ENCODE data around the gene TXLNG. TPM values are rescaled to one million over a fixed set of nuclear protein-coding genes. Genes with fewer than 3 reads are reported as not detected.
A peak's percentile ranks its signal among the peaks of the same experiment; 100 is the strongest.
"Not testable (repeated sequence)": the region's sequence is repeated elsewhere in the genome, so short reads cannot be mapped to it uniquely, and the experiment has no call there.

TXLNG gene
- total RNA-seq = 10 to 100 TPM; 15.3 to 16.0 TPM

GRCh38 chrX:16786139-16786790, at the start of gene TXLNG:
Gene TXLNG (plus strand): TSS chrX:16786466. CDS start chrX:16786488, 22 bp downstream.
- peak within 1 kb of the TSS; percentile 94 for H3K4me3 Mint-ChIP-seq
- ATAC-seq (peak; percentile 99), DNase-seq (ENCODE audit: low spot score) (peak; percentile 99)
- H3K4me1 Mint-ChIP-seq (ENCODE audit: low read depth in 2 of 2) = peaks cover 6 to 15% of the 10 kb centered on the region in 2 donors
- no peaks in the 10 kb centered on the region for H3K9me3 Mint-ChIP-seq
- no peaks in the 10 kb centered on the region for H3K27me3 Mint-ChIP-seq
- no peaks in the 10 kb centered on the region for H3K36me3 Mint-ChIP-seq
- H3K27ac Mint-ChIP-seq = peak within 1 kb of the TSS; percentile 49 to 82

DNA sequence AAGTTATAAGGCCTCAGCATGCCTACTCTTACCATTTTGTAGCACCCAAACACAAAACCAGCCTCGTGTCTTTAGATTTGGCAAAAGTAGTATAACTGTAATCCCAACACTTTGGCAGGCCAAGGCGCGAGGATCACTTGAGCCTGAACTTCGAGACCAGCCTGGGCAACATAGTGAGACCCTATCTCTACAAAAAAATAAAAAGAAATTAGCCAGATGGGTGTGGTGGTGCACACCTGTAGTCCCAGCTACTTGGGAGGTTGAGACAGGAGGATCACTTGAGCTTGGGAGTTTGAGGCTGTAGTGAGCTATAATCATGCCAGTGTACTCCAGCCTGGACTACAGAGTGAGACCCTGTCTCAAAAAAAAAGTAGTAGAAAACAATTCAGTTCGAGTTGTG, 49.2 kb upstream of the TXLNG start:
- ATAC-seq (no peak), DNase-seq (ENCODE audit: low spot score) (no peak)
- no peak overlapping the region for H3K27ac Mint-ChIP-seq
- H3K4me3 Mint-ChIP-seq = no peak overlapping the region
- no peaks in the 10 kb centered on the region for H3K27me3 Mint-ChIP-seq
- H3K36me3 Mint-ChIP-seq = no peaks in the 10 kb centered on the region
- H3K4me1 Mint-ChIP-seq (ENCODE audit: low read depth in 2 of 2) = peaks cover 4 to 6% of the 10 kb centered on the region in 2 donors
- H3K9me3 Mint-ChIP-seq = no peaks in the 10 kb centered on the region

- H3K27me3 Mint-ChIP-seq = no peaks in the 10 kb centered on the region
- H3K4me1 Mint-ChIP-seq (ENCODE audit: low read depth in 2 of 2) = peaks cover 0 to 2% of the 10 kb centered on the region in 2 donors
- no peaks in the 10 kb centered on the region for H3K9me3 Mint-ChIP-seq
- H3K36me3 Mint-ChIP-seq = no peaks in the 10 kb centered on the region
- DNase-seq (ENCODE audit: low spot score) (no peak), ATAC-seq (no peak)
- no peak overlapping the region for H3K27ac Mint-ChIP-seq
- no peak overlapping the region for H3K4me3 Mint-ChIP-seq
Observed at GRCh38 chrX:16739574-16739973, 46.7 kb upstream of the TXLNG start.

DNA sequence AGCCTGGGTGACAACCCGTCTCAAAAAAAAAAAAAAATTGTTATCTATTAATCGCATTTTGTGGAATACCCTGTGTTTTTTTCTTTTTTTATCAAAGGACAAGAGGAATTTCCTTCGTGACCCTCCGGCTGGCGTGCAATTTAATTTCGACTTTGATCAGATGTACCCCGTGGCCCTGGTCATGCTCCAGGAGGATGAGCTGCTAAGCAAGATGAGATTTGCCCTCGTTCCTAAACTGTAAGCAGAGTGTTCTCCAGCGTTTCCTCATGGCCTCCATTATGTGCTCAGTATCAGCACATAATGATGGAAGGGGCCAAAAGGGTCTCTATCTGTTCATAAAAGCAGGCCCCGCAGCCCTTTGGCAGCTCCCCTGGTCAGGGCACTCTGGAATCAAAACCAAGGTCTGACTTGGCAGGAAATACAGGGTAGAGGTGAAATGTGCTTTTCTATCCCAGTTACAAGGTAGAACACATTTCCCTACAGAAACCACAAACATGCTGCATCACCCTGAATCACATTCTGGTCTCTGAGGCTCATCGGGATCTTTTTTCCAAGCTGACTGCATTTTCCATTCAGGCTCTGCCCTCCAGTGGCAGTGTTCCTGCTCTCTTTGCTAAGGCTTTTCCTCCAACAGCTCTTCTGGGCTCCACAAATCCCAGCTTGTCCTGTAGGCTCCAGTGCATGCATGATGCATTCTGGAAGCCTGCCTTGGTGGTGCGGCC, 42.5 kb upstream of the TXLNG start:
- H3K27me3 Mint-ChIP-seq = no peaks in the 10 kb centered on the region
- DNase-seq (ENCODE audit: low spot score) (no peak), ATAC-seq (no peak)
- no peak overlapping the region for H3K27ac Mint-ChIP-seq
- no peak overlapping the region for H3K4me3 Mint-ChIP-seq
- no peaks in the 10 kb centered on the region for H3K9me3 Mint-ChIP-seq
- H3K4me1 Mint-ChIP-seq (ENCODE audit: low read depth in 2 of 2) = peaks cover 0 to 2% of the 10 kb centered on the region in 2 donors
- H3K36me3 Mint-ChIP-seq = no peaks in the 10 kb centered on the region

DNA sequence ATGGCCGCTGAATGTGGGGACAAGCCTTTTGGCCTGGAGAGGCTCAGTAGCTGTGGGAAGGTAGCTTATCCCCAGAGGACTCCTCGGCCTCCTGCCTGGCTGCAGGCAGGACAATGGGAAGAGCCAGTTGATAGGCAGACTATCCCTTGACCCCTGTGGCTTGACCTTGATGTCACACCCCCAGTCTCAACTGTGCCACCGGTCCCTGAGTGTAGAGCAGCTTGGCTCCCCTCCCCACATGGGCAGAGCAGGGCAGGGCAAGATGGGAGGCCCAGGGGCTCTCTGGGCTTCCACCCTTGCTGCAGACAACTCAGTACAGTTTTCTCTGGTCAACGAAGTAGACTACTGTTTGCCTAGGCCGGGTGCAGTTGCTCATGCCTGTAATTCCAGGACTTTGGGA, 41.2 kb upstream of the TXLNG start:
- no peak overlapping the region for H3K4me3 Mint-ChIP-seq
- ATAC-seq (no peak), DNase-seq (ENCODE audit: low spot score) (no peak)
- H3K9me3 Mint-ChIP-seq = no peaks in the 10 kb centered on the region
- no peak overlapping the region for H3K27ac Mint-ChIP-seq
- no peaks in the 10 kb centered on the region for H3K27me3 Mint-ChIP-seq
- H3K36me3 Mint-ChIP-seq = no peaks in the 10 kb centered on the region
- H3K4me1 Mint-ChIP-seq (ENCODE audit: low read depth in 2 of 2) = no peaks in the 10 kb centered on the region

DNA sequence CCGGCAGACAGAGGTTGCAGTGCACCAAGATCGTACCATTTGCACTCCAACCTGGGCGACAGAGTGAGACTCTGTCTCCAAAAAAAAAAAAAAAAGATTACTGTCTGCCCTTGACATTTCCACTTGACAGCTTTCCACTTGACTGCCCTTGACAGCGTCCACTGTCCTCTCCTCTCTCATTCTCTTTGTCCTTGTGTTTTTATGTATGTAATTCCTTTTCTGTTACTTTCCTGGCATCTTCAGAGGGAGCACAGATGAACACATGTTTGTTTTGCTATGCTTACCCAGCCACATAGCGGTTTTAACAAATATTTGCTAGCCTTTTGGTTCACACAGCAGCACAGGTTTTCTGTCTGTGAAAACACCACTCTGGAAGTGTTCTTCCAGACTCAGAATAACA, 40.6 kb upstream of the TXLNG start:
- Mint-ChIP-seq H3K36me3 (no peaks in the 10 kb centered on the region), H3K9me3 (no peaks in the 10 kb centered on the region), H3K4me1 (ENCODE audit: low read depth in 2 of 2) (no peaks in the 10 kb centered on the region), H3K4me3 (no peak overlapping the region), H3K27me3 (no peaks in the 10 kb centered on the region), H3K27ac (no peak overlapping the region)
- no peak for DNase-seq (ENCODE audit: low spot score)
- ATAC-seq = no peak

- no peak for DNase-seq (ENCODE audit: low spot score)
- ATAC-seq = no peak
- no peaks in the 10 kb centered on the region for H3K9me3 Mint-ChIP-seq
- H3K4me1 Mint-ChIP-seq (ENCODE audit: low read depth in 2 of 2) = no peaks in the 10 kb centered on the region
- H3K4me3 Mint-ChIP-seq = no peak overlapping the region
- H3K27ac Mint-ChIP-seq = no peak overlapping the region
- H3K36me3 Mint-ChIP-seq = no peaks in the 10 kb centered on the region
- no peaks in the 10 kb centered on the region for H3K27me3 Mint-ChIP-seq
Observed at GRCh38 chrX:16748425-16748824, 37.8 kb upstream of the TXLNG start.

- H3K4me1 Mint-ChIP-seq (ENCODE audit: low read depth in 2 of 2) = no peaks in the 10 kb centered on the region
- ATAC-seq = no peak
- no peaks in the 10 kb centered on the region for H3K27me3 Mint-ChIP-seq
- H3K4me3 Mint-ChIP-seq = no peak overlapping the region
- H3K9me3 Mint-ChIP-seq = no peaks in the 10 kb centered on the region
- DNase-seq (ENCODE audit: low spot score) = no peak
- H3K27ac Mint-ChIP-seq = no peak overlapping the region
- peaks cover 5% of the 10 kb centered on the region for H3K36me3 Mint-ChIP-seq
Observed at GRCh38 chrX:16750136-16750535, 36.1 kb upstream of the TXLNG start.

GRCh38 chrX:16754019-16754418, 32.2 kb upstream of the TXLNG start:
- ATAC-seq (no peak), DNase-seq (ENCODE audit: low spot score) (no peak)
- H3K4me1 Mint-ChIP-seq (ENCODE audit: low read depth in 2 of 2) = no peaks in the 10 kb centered on the region
- H3K4me3 Mint-ChIP-seq = no peak overlapping the region
- H3K27me3 Mint-ChIP-seq = no peaks in the 10 kb centered on the region
- no peaks in the 10 kb centered on the region for H3K9me3 Mint-ChIP-seq
- H3K36me3 Mint-ChIP-seq = peaks cover 10% of the 10 kb centered on the region
- no peak overlapping the region for H3K27ac Mint-ChIP-seq

DNA sequence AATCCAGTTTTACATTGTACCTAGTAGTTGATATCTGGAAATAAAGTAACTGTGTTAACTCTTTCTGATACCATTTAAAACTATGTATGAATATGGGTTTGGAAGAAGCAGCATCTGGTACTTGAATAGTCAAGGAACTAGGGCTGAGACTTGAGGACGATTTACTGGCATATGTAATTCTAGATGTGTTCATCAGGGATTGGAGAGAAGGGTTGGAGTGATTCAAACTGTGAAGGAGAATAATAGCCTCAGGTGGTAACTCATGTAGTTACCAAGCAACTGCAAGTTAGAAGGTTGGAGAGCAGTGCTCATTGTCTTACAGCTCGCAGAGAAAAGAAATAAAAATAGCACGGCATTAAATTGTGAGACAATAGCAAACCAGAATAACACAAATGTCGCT, 29.5 kb upstream of the TXLNG start:
- Mint-ChIP-seq H3K4me3 (no peak overlapping the region), H3K4me1 (ENCODE audit: low read depth in 2 of 2) (no peaks in the 10 kb centered on the region), H3K36me3 (peaks cover 10% of the 10 kb centered on the region), H3K27ac (no peak overlapping the region), H3K9me3 (no peaks in the 10 kb centered on the region), H3K27me3 (no peaks in the 10 kb centered on the region)
- no peak for ATAC-seq
- DNase-seq (ENCODE audit: low spot score) = no peak

- H3K4me3 Mint-ChIP-seq; H3K9me3 Mint-ChIP-seq; H3K27ac Mint-ChIP-seq; H3K4me1 Mint-ChIP-seq (ENCODE audit: low read depth in 2 of 2); DNase-seq (ENCODE audit: low spot score); ATAC-seq; H3K36me3 Mint-ChIP-seq; H3K27me3 Mint-ChIP-seq: not testable (repeated sequence)
Observed at GRCh38 chrX:16761500-16761899, 24.8 kb upstream of the TXLNG start.

- Mint-ChIP-seq H3K27ac (no peak overlapping the region), H3K4me3 (no peak overlapping the region), H3K4me1 (ENCODE audit: low read depth in 2 of 2) (no peaks in the 10 kb centered on the region), H3K27me3 (no peaks in the 10 kb centered on the region), H3K36me3 (no peaks in the 10 kb centered on the region), H3K9me3 (no peaks in the 10 kb centered on the region)
- ATAC-seq (no peak), DNase-seq (ENCODE audit: low spot score) (no peak)
Observed at GRCh38 chrX:16762579-16762978, 23.7 kb upstream of the TXLNG start.

- no peaks in the 10 kb centered on the region for H3K9me3 Mint-ChIP-seq
Observed at GRCh38 chrX:16765594-16765993, 20.7 kb upstream of the TXLNG start.

GRCh38 chrX:16770970-16771482, 15.2 kb upstream of the TXLNG start:
- Mint-ChIP-seq H3K36me3 (no peaks in the 10 kb centered on the region), H3K27ac (no peak overlapping the region), H3K4me3 (no peak overlapping the region), H3K27me3 (peaks cover 0 to 2% of the 10 kb centered on the region in 2 donors), H3K9me3 (no peaks in the 10 kb centered on the region), H3K4me1 (ENCODE audit: low read depth in 2 of 2) (no peaks in the 10 kb centered on the region)
- DNase-seq (ENCODE audit: low spot score) (no peak), ATAC-seq (peak in 1 of 2 donors; percentile 9)

More at GRCh38 chrX:16765594-16765993, 20.7 kb upstream of the TXLNG start:
- H3K27me3 Mint-ChIP-seq = no peaks in the 10 kb centered on the region
- ATAC-seq = no peak
- no peak for DNase-seq (ENCODE audit: low spot score)
- no peak overlapping the region for H3K4me3 Mint-ChIP-seq
- no peak overlapping the region for H3K27ac Mint-ChIP-seq
- no peaks in the 10 kb centered on the region for H3K4me1 Mint-ChIP-seq (ENCODE audit: low read depth in 2 of 2)
- no peaks in the 10 kb centered on the region for H3K36me3 Mint-ChIP-seq
